Measurements from ENCODE around the gene PIGX. TPM values are rescaled to one million over a fixed set of nuclear protein-coding genes. Genes with fewer than 3 reads are reported as not detected.

PIGX gene
- total RNA-seq, 1 donor from 2014 or later, result 67.2 TPM

GRCh38 chr3:196754091-196754981, 42.2 kb downstream of the PIGX start:
- intact Hi-C loops (cut with micrococcal nuclease), result no loop called here

- intact Hi-C loops (cut with micrococcal nuclease), result no loop called here
Measured at GRCh38 chr3:196756732-196757131, 44.6 kb downstream of the PIGX start.

- intact Hi-C loops (cut with micrococcal nuclease), result no loop called here
Measured at GRCh38 chr3:196757876-196758739, 45.9 kb downstream of the PIGX start.

- intact Hi-C loops (cut with micrococcal nuclease), result loop anchor here (2.0 kb wide), 1 partner anchor 14 kb away; no protein-coding TSS in a partner anchor
Measured at GRCh38 chr3:196763179-196763578, 51.0 kb downstream of the PIGX start.

GRCh38 chr3:196765454-196765853, 53.3 kb downstream of the PIGX start:
- intact Hi-C loops (cut with micrococcal nuclease), result no loop called here

GRCh38 chr3:196771067-196771466, 58.9 kb downstream of the PIGX start:
- intact Hi-C loops (cut with micrococcal nuclease), result no loop called here

GRCh38 chr3:196772102-196772501, 59.9 kb downstream of the PIGX start:
- intact Hi-C loops (cut with micrococcal nuclease), result no loop called here

GRCh38 chr3:196772897-196773296, 60.7 kb downstream of the PIGX start:
- intact Hi-C loops (cut with micrococcal nuclease), result no loop called here

- intact Hi-C loops (cut with micrococcal nuclease), result no loop called here
Measured at GRCh38 chr3:196774191-196774820, 62.1 kb downstream of the PIGX start.

GRCh38 chr3:196774848-196775422, 62.8 kb downstream of the PIGX start:
- intact Hi-C loops (cut with micrococcal nuclease), result no loop called here

- intact Hi-C loops (cut with micrococcal nuclease), result no loop called here
Measured at GRCh38 chr3:196775938-196776337, 63.8 kb downstream of the PIGX start.

GRCh38 chr3:196777836-196778235, 65.7 kb downstream of the PIGX start:
- intact Hi-C loops (cut with micrococcal nuclease), result no loop called here

- intact Hi-C loops (cut with micrococcal nuclease), result no loop called here
Measured at GRCh38 chr3:196778755-196779154, 66.6 kb downstream of the PIGX start.

- intact Hi-C loops (cut with micrococcal nuclease), result no loop called here
Measured at GRCh38 chr3:196782511-196782910, 70.3 kb downstream of the PIGX start.

Other genes with a start within 250 kb of the PIGX start
- 31.1 and 32.2 TPM in 2 replicates for gene RNF168, start 208.6 kb upstream of the PIGX start, total RNA-seq
- gene SMCO1, start 197.0 kb upstream of the PIGX start, total RNA-seq, result not detected in 2 replicates
- 19.5 and 22.5 TPM in 2 replicates for gene WDR53, start 143.8 kb upstream of the PIGX start, total RNA-seq
- gene FBXO45, start 143.7 kb upstream of the PIGX start, total RNA-seq, result 17.5 and 17.8 TPM in 2 replicates
- gene NRROS, start 72.7 kb upstream of the PIGX start, total RNA-seq, result 33.1 and 34.7 TPM in 2 replicates
- 5.3 and 5.5 TPM in 2 replicates for gene CEP19, start 127 bp upstream of the PIGX start, total RNA-seq
- gene PAK2, start 27.5 kb downstream of the PIGX start, total RNA-seq, result 93.9 and 97.7 TPM in 2 replicates
- gene SENP5, start 155.5 kb downstream of the PIGX start, total RNA-seq, result 41.2 and 43.1 TPM in 2 replicates
- 61.3 and 70.2 TPM in 2 replicates for gene NCBP2, start 230.2 kb downstream of the PIGX start, total RNA-seq

All from T-helper 1 cell treated with Interleukin-12 subunit alpha and Interleukin-12 subunit beta and Interleukin-4 antibody, amounts not matched to agents 30 ng/mL and 1 ng/mL, for 36 hours (primary cell).